Mesenteric fat pad (tissue), 1 donor: ENCODE measurements around the gene S100A9. TPM values are rescaled to one million over a fixed set of nuclear protein-coding genes. Genes with fewer than 3 reads are reported as not detected.

Source experiments
- DNase-seq: peaks from one replicate; pipeline ENCODE4 v3.0.0-alpha.2; 2020; ENCODE audit warnings: low spot score
- total RNA-seq: library from RNA; stranded (reverse); fragmentation: NEBNext Ultra II Directional; extraction: Animal tissue kit (Norgen Biotek cat#: 25700); gene quantifications from one replicate; pipeline ENCODE4 v1.2.1, GENCODE V29; 2021
- donor health status: DM: yes; HTN: yes; CAD: no.

Gene S100A9
- total RNA-seq, 1 donor from 2014 or later, result 892 TPM

DNA sequence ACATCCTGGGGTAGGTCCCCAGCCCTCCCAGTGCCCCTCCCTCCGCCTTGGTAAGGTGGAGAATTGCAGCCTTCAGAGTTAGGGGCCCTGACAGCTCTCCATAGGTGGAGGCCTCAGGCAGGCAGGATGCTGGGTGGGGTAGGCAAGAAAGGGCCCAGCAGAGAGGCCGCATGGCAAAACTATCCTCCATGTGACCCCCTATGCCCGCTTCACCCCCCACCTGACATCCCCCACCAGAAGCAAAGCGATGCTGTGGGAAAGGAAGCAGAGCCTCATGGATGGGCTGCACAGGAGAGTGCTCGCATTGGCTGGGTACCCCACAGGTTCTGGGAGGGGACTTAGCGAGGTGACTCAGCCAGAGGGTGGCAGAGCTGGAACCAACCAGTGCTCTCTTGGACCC is 1.6 kb downstream of the S100A9 start:
- DNase-seq, result no peak

DNA sequence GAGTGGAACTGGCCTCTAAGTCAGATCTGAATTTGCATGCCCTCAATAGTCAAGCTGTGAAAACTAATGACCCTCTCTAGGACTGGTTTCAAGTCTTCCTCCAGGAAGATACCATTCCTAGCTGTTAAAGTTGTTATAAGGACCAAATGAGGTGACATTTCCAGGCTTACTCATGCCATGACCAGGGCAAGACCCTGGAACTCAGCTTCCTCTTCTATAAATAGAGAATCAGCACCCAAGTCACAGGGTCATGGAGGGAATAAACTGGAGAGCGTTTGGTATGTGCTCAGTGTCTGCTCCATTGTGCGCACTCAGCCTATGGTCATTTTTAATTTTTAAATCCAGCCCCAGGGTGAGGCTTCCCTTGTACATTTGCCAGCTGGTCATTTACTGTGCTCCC is 2.5 kb downstream of the S100A9 start:
- no peak for DNase-seq

DNA sequence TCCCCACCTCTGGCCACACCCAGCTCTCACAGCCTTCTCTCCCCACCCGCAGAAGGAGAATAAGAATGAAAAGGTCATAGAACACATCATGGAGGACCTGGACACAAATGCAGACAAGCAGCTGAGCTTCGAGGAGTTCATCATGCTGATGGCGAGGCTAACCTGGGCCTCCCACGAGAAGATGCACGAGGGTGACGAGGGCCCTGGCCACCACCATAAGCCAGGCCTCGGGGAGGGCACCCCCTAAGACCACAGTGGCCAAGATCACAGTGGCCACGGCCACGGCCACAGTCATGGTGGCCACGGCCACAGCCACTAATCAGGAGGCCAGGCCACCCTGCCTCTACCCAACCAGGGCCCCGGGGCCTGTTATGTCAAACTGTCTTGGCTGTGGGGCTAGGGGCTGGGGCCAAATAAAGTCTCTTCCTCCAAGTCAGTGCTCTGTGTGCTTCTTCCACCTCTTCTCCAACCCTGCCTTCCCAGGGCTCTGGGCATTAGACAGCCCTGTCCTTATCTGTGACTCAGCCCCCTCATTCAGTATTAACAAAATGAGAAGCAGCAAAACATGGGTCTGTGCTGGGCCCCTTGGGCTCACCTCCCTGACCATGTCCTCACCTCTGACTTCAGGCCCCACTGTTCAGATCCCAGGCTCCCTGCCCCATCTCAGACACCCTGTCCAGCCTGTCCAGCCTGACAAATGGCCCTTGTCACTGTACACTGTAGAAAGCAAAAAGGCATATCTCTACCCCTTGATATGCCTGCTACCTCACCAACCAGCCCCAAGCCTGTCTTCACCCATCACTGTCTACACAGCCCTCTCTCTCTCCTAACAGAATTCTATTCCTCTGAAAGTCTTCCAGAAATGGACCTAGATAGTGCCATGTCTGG is 3.2 kb downstream of the S100A9 start:
- DNase-seq, result no peak

DNA sequence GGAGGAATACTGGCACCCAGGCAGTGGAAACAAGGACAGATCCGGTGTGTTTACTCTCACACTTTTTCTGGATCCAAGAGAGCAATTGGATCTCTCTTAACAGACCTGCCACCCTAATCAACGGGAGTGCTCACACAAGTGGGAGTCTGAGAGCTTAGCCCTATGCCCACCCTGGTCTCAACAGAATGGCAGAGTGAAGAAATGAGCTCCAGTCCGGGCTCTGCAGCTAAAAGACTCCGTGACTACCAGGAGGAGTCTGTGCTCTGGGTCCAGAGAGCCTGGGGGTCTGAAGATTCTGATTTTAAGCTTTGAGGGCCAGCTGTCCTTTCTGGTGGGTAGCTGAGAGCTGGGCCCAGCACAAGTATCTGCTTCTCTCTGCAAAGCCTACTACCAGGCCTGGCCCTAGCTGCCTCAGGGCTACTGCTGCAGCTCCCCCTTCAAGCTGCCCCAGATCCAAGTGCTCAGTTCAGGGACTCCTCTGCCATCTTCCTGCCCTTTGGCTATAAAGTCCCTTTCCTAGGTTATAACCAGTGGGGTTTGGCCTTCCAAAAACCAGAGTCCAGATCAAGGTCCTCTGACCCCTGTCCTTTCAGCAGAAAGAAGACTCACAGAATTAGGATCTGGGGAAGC is 3.9 kb downstream of the S100A9 start:
- no peak for DNase-seq

DNA sequence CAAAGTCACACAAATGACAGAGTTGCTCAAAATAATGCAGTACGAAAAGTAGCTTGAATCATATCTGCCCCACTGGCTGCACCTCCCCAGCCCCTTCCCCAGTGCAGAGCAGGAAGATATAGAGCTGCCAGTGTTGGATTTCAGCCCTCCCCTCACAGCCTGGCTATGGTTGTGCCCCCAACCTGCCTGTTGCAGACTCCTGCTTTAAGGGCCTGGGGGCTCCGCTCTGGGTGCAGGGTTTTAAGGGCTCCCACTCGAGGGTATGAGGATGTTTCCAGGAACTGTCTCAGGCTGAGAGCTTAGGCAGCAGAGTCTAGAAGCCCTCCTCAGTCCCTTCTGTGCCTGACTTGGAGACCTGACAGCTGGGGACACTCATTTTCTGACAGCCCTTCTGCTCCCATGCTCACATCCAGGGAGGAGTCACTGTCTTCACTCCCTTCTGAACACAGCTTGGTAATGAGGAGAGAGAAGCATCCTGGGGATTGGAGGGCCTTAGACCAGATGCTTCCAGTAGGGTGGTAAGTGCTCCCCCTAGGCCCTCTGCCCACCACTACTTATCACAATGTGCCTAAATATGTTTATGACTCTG is 4.6 kb downstream of the S100A9 start:
- DNase-seq, result no peak

DNA sequence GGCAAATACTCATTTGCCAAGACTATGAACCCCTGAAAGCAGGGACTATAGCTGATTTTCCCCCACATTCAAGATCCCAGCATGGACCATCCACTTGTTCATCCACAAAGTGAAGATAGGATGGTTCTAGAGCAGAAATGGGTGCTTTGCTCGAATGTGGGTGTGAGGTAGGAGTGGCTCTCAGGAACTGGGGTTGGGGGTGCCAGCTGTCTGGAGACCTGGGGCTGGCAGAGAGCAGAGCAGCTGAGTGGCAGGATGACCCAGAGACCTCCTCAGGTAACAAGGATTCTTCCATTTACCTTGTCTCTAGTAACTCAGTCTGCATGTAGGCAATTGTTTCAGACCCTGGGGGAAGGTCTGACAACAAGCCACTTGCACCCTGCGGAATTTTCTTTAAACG is 6.0 kb downstream of the S100A9 start:
- DNase-seq, result no peak

DNA sequence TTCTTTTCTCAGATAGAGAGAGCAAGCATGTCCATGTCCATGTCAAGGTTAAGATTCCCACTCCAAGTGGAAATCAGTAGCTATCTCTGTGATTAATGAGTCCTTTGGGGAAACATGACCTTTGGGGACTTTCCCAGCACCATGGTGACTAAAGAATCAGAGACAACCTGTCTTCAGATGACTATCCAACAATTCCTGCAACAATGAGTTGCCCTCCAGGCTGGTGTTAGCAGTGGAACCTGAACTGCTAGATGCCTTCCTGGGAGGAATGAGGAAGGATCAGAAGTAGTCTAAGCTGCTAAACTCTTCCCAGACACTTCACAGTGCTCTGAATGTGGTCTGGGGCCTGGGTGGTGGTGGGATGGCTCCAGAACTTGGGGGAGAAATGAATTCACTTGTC is 6.5 kb downstream of the S100A9 start:
- DNase-seq, result no peak

DNA sequence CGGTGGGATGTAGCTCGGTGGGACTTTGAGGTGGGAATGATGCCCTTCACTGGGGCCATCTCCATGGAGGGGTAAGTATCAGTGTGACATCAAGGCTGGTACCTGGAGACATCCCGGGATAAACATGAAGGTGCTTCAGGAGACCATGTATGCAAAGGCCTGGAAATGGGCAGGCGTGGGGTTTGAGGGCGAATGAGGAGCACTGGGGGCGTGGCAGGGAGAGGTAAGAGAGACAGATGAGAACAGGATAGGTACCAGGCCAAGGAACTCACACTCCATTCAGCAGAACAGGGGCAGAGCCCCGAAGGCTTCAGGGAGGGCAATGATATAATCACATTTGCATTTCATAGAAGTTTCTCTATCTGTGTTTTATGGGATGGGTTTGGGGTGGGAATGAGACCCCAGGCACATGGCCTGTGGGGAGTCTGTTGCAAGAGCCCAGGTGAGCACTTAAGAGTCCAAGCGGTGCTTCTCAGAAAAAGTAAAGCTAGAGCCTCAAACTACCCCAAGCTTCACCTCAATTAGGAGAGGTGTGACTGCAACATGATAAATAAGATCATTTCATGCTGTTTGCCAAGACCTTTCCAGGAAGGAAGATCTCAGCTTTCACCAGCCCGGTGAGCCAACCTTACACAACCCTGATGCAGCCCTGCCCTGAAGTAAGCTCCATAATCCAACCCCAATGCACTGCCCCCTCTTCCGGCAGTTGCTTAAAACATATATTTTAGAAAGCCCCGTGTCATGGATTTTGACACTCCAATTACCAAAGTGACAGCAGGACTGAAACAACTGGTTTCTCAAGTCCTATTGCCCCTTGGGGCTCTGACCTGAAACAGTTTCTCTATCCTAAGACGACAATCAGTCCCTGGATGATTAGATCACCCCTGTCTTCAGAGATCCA is 7.4 kb downstream of the S100A9 start:
- DNase-seq, result no peak

DNA sequence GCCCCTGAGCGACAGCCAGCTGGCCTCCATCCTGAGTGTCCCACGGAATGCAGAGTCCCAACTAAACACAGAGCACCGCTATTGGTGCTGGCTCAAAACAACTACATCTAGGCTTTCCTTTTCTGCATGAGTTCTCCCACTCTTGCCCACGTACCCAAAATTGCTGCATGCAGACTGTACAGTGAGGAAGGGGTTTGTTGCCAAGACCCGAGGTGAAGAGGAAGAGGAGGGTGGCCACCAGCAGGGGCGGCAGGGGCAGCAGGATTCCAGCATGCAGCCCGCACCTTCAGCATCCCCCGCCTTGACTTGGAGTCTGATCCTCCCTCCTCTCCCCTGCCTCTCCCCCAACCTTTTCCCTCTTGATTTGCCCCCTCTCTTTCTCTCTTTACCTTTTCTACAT is 8.0 kb downstream of the S100A9 start:
- no peak for DNase-seq

DNA sequence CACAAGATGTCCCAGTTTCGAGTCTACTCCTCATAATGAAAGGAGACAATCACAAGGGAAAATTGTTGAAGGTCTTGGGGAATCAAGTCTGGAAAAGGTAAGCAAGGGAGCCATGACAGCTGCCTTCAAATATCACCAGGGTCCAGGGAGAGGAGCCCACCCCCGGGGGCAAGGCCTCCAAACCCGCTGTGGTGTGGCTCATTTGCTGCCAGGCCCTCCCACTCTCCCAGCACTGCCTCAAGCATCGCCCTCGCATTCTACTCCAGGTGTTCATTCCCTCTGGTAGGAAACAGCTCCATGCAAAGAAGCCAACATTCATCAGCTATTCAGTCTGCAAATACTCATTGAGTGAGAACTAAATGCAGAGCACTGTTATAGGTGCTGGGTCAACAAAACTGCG is 8.6 kb downstream of the S100A9 start:
- DNase-seq, result no peak

DNA sequence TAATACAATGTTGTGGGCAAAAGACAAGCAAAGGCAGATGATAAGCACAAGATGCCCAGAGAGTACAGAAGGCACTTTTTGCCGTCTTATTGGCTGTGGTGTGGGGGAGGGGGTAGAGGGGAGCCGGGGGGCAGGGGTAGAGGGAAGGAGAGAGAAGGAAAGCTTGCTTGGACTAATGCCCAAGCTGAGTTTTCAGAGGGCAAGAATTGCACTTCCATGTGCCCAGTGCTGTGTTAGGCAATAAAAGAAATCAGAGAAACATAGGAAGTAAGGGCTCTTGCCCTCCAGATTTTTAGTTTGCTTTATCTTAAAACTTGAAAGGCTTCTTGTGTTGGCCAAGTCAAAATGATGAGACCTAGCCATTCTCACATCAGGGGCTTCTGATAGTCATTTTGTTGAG is 9.4 kb downstream of the S100A9 start:
- no peak for DNase-seq

DNA sequence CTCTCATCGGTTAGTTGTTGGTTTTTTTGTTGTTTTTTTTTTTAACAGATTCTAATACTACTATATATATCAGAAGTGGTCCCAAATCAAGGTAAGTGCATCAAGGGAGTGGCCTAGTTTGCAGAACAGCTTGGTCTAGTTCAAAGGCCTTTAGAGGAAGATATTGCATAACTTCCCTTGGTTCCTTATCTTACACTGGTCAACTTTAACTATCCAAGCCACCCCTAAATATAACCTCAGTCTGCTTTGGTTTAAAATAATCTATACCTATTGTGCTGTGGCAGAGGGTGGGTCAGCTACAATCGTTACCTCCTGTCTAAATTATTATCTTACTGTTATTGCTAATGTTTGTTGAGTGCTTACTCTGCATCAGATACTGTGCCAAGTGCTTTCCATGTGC is 10.8 kb downstream of the S100A9 start:
- DNase-seq, result no peak

DNA sequence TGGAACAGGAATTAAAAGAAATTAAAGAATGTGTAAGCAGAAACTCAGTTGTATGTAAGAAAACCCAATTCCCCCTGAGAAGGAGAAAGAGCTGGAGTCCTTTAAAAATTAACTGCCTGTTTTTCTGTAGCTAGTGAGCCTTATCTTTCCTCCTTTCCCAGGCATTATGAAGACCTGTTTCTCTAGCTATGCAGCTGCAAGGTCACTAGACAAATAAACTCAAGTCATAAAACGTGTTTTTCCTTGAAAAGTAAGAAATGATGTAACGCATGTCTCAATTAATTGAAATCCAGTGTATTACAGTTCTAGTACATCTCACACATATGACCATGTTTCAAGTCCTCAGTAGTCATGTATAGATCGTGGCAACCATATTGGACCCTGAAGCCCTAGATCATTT is 12.5 kb downstream of the S100A9 start:
- no peak for DNase-seq

DNA sequence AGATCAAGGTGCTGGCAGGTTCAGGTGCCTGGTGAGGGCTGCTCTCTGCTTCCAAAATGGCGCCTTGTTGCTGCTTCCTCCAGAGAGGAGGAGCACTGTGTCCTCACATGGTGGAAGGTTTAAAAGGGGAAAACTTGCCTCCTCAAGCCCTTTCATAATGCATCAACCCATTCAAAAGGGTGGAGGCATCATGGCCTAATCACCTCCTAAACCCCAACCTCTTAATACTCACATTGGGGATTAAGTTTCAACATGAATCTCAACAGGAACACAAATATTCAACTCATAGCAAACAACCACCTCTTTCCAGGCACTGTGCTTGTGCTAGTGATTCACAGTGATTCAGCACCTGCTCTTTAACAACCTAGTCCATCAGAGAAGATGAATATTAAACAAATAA is 13.6 kb downstream of the S100A9 start:
- DNase-seq, result no peak

DNA sequence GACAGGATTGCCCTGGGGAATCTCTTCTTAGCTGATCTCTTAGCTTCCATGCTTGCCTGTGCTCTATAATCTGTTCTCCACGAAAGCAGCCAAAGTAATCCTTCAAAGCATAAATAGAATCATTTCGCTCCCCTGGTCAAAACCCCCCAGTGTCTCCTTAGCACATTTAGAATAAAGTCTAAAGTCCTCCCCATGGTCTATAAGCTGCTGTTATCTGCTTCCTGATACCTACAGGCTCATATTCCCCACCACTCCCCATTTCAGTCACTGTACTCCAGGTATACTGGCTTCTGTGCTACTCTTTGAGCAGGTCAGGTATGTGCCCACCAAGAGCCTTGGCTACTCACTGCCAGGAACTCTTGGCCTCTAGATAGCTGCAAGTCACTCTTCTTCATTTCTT is 14.9 kb downstream of the S100A9 start:
- DNase-seq, result no peak

DNA sequence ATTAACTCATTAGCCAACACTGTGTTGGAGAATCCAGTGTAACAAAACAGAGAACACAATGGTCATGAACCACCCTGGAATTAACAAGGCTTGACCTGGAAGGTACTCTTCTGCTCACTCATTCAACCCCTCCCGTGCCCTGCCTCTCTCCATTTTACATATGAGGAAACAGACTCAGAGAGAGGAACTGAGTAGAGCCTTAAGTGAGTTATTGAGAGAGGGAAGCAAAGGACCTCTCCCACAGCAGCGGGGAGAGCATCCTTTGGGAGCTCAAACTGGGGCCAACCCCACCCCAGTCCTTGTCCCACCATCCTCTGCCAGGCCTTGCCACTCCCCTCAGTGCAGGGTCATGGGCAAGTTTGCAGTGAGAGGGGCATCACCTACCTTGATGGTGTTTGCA is 16.4 kb downstream of the S100A9 start:
- no peak for DNase-seq

DNA sequence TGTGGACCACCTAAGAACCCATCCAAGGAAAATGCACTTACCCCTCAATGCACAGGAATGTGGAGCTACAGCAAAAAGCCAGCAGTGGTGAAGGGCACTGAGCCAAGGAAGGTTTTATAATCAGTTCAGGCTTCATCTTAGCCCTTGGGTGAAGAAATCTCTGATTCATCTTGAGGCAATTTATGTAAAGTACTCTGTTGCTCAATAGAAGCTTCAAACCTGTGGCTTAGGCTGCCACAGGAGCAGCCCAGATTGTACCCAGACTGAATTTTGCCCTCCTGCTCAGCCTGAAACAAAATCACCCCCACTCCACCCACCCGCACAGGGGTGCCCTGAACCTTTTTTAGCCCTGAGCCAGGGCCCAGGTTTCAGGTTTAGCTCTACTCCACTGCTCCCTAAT is 17.9 kb downstream of the S100A9 start, which contains the start of gene S100A12:
S100A12 (minus strand) TSS at position 111 of the 400 bp plus-strand sequence. CDS start 1,029 bp downstream, outside the sequence.
- no peak for DNase-seq

DNA sequence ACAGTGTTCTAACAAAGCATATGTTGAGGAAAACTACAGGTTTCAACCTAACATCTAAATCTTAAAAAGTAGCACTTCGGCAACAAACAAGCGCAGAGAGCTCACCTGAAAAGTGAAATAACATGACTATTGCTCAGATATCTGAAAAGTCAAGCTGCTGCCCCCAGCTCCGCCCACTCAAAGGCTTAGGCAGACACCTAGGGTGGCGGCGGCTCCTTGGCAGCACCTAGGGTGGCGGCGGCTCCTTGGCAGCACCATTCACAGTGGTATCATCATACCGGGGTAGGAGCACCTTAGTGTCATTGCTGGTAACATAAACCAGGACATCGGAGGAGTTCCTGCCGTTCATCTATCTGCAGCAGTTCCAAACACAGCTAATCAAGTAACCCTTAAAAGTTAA is 21.9 kb downstream of the S100A9 start:
- DNase-seq, result no peak

DNA sequence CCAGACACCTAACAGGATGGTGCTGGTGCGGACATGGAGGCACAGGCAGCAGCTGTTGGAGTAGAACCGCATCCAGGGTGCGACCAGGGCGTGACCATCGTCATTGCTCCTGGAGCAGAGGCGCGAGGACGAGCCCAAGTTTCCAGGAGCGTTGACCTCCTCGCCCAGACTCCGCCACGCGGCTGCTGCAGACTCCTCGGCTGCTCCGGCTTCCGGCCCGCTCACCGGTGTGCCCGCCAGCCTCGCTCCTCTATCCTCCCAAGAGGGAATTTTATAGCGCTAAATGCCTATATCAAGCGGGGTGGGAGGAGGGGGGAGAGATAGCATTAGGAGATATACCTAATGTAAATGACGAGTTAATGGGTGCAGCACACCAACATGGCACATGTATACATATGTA is 23.1 kb downstream of the S100A9 start:
- no peak for DNase-seq

DNA sequence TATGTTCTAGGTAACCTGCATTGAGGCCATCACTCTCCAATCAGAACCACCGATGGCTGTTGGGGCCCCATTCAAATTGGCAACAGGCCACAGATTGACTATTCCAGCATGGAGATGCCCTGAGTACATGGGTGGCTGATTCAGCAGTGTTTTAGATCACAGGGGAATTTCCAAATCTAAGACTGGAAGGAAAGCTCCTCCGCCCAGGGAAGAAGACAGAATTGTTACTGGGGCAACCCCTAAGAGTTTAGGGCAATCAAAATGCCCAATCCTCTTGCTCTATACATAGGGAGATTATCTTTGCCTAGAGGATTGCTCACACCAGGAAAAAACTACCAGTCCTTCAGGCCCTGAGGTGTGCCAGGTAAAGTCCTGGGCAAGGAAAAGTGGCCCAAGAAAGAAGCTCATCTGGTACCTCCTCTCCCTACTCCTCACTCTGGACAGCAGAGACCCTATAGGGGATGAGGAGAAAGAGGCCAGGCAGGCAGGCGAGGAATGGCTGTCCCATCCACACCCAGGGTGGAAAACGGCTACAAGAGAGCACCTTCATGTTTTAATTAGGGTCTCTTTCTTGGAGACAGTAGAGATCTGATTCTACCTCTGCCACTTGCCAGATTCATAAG is 27.4 kb downstream of the S100A9 start:
- DNase-seq, result no peak

DNA sequence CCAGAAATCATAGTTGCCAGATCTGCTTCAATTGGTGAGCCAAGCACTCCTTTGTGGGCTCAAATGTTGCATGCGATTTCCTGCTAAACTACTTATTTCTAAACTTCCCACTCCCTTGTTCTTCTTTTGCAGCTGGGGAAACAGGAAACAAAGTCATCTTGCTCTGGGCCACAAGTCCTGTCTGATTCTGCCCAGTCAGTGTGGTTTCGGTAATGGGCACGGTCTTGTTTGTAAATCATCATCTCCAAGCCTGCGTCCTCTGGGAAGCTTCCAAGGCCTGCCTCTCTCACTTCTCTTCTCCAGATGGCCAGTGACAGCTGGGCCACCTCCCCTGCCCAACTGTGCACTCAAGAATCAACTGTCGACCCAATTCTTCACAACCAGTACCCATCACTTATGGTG is 28.8 kb downstream of the S100A9 start:
- DNase-seq, result no peak
